ENCODE measurements around the gene ARGLU1. TPM values are rescaled to one million over a fixed set of nuclear protein-coding genes. Genes with fewer than 3 reads are reported as not detected.

Gene ARGLU1
- total and polyA plus RNA-seq, 2 experiments from 2014 or later = 146 to 173 TPM

DNA sequence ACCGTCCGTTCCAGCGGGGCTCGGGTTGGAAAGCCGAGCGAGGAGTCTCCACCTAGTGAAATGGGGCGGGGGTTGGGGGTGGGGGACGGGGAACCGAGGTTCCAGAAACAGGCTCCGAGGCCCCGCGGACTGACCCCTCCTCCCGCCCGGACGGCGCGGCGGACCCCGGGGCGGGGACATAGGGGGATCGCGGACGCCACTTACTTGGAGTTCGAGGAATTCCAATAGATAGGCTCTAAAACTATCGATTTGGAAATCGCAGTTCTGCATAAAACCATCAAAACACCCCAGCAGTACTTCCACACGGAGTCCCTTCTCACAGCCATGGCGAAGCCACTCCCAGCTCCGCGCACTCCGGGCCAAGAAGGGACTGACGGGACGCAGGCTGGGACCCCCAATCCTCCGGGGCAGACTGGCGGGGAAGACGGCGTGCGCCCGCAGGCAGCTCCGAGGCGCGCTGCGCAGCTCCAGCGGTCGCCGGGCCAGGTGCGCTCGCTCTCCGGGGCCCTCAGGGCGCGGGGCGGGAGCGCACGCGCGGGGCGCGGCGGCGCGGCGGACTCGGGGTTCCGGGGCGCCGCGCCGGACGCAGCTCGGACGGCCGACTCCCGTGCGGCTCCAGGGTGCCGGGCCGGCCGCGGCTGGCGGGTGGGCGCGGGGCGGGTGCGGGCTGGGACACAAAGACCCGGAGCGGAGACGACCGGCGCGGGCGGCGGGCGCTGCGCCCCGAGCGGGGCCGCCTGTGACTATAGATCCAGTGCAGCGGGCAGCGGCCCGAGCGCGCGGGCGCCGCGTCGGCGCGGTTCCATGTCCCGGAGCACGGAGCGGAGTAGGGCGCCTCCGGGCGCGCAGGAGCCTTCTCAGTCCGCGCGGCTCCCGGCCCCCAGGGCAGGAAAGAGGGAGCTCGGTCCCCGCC lies 33.0 kb downstream of the ARGLU1 start:
- TF ChIP-seq, protein P1, sequence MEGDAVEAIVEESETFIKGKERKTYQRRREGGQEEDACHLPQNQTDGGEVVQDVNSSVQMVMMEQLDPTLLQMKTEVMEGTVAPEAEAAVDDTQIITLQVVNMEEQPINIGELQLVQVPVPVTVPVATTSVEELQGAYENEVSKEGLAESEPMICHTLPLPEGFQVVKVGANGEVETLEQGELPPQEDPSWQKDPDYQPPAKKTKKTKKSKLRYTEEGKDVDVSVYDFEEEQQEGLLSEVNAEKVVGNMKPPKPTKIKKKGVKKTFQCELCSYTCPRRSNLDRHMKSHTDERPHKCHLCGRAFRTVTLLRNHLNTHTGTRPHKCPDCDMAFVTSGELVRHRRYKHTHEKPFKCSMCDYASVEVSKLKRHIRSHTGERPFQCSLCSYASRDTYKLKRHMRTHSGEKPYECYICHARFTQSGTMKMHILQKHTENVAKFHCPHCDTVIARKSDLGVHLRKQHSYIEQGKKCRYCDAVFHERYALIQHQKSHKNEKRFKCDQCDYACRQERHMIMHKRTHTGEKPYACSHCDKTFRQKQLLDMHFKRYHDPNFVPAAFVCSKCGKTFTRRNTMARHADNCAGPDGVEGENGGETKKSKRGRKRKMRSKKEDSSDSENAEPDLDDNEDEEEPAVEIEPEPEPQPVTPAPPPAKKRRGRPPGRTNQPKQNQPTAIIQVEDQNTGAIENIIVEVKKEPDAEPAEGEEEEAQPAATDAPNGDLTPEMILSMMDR (IDR thresholded peaks at IDR 0.05; ENCODE audit: low read depth, low read length) = no peak
- H3K27me3 ChIP-seq = no peaks in the 10 kb centered on the region
- DNase-seq (ENCODE audit: low read depth in 1 of 2, low spot score in 1 of 2) = peak; percentile 28 to 37
- H3K27ac ChIP-seq = no peak overlapping the region
- H3K36me3 ChIP-seq = peaks cover 3% of the 10 kb centered on the region
- H3K4me1 ChIP-seq (ENCODE audit: low read depth) = peaks cover 13% of the 10 kb centered on the region
- H3K4me3 ChIP-seq = peak overlapping the region; percentile 88
- no peaks in the 10 kb centered on the region for H3K9me3 ChIP-seq (ENCODE audit: low read depth)

DNA sequence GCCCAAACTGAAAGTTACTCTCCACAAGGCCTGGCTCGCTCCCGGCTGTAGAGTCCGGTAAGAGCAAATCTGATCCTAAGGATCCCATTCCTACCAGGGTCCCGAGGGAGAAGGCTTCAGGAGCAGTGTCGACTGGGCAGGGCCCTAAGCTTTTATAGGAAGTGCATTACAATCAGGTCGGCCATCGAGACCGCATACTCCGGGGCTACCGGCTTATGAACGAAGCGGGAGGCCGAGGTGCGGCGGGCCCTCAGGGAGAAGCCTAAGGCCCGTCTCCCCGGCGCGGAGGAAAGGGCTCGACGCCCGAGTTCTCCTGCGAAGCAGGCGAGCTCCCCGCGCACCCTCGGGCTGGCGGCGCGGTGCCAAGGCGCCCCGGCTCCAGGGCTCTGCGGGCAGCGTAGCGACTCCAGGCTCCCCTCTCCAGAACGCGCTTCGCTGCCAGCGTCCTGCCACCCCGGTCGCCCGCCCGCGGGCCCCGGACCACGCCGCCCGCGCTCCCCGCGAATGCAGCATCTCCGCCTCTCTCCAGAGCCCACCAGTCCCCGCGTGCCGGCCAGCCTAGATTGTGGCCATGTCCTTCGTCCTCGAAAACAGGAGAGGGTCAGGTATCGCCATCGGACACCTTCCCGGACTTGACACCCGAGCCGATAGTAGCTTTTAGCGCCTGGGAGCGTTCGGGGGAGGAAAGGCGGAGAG lies 33.8 kb downstream of the ARGLU1 start:
- TF ChIP-seq, protein P1 (IDR thresholded peaks at IDR 0.05; ENCODE audit: low read depth, low read length) = no peak
- Histone ChIP-seq H3K36me3 (no peaks in the 10 kb centered on the region), H3K4me3 (peak overlapping the region; percentile 88), H3K9me3 (ENCODE audit: low read depth) (no peaks in the 10 kb centered on the region), H3K27me3 (no peaks in the 10 kb centered on the region), H3K27ac (no peak overlapping the region), H3K4me1 (ENCODE audit: low read depth) (peaks cover 15% of the 10 kb centered on the region)
- peak; percentile 64 to 74 for DNase-seq (ENCODE audit: low read depth in 1 of 2, low spot score in 1 of 2)

DNA sequence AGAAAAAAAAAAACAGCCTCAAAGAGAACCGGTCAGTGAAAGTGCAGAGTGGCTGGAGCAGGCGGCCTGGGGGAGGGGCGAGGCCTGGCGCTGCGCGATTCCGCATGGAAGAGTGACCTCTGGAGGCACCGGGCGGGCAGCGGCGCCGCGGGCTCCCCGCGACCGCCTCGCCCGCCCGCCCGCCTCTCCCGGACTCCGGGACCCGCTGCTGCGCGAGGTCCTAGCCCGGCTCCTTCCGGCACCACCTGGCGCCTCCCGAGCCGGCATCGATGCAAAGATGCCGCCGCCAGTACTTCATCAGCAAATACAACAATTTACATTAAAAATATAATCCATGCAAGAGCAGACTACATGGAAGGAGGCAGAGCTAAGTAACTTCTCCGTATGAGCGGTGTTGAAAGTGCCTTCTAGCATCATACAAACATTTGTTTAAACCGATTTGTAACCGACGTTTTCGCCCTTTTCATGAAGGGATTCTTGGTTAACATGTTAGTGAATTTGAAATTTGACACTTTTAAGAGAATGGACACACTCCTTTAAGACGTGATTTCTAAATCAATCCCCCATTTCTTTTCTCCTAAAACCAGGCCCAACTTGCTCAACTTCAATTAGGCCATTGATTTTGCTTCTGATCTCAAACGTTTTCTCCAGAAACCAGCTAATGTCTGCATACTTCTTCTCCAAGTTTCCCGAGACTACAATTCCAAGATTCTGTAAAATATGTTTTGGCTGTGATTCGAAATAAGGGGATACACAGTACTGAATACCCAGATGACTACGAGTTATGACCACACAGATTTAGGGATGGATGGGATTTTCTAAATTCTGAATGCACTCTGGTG lies 34.6 kb downstream of the ARGLU1 start:
- H3K9me3 ChIP-seq (ENCODE audit: low read depth) = no peaks in the 10 kb centered on the region
- H3K27ac ChIP-seq = no peak overlapping the region
- H3K27me3 ChIP-seq = no peaks in the 10 kb centered on the region
- DNase-seq (ENCODE audit: low read depth in 1 of 2, low spot score in 1 of 2) = peak; percentile 90 to 92
- H3K4me1 ChIP-seq (ENCODE audit: low read depth) = peaks cover 17% of the 10 kb centered on the region
- H3K4me3 ChIP-seq = peak overlapping the region; percentile 88
- TF ChIP-seq, protein P1 (IDR thresholded peaks at IDR 0.05; ENCODE audit: low read depth, low read length) = peak; percentile 48
- H3K36me3 ChIP-seq = no peaks in the 10 kb centered on the region

DNA sequence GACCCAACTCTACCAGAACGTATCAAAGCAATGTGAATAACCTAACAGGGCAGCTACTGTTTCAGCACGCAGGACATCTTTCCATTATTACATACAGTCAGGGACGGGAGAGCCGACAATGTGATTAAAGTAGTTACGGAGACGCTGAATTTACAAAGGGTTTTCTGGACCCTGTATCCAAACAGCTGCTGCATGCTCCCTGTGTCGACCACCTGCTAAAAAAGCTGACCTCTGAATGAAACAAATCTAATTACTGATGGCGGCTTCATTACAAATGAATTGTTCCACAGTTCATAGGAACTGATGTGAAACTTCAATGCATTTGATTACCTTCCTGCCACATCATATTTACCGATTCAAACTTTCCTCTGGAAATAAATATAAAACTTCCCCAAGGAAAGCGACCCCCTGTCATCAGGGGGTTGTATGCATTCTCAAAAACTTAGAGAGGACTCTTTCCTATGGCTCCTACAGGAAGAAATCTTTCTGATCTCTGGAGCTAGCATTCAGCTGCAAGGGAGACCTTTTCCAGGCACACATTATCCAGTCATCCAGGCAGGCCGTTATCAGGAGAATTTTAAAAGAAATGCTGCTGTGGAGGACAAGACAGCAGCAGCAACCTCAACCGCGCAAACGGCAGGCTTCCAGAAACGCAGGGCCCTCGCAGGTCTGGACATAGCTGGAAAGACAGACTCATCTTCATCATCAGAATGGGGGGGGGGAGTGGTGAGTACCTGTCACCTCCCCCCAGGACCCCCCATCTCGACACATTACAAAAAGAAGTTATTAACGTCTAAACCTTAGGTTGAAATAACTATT lies 35.6 kb downstream of the ARGLU1 start:
- H3K4me3 ChIP-seq = peak overlapping the region; percentile 88
- no peaks in the 10 kb centered on the region for H3K9me3 ChIP-seq (ENCODE audit: low read depth)
- H3K27ac ChIP-seq = peak overlapping the region; percentile 13
- TF ChIP-seq, protein P1 (IDR thresholded peaks at IDR 0.05; ENCODE audit: low read depth, low read length) = no peak
- H3K36me3 ChIP-seq = no peaks in the 10 kb centered on the region
- H3K4me1 ChIP-seq (ENCODE audit: low read depth) = peaks cover 21% of the 10 kb centered on the region
- DNase-seq (ENCODE audit: low read depth in 1 of 2, low spot score in 1 of 2) = peak; percentile 30 to 49
- no peaks in the 10 kb centered on the region for H3K27me3 ChIP-seq

Data from cardiac muscle cell (in vitro differentiated cells and primary cell).